Esophagus (tissue), 2 donors: Measurements from ENCODE around the gene CMSS1. TPM values are rescaled to one million over a fixed set of nuclear protein-coding genes. Genes with fewer than 3 reads are reported as not detected.

Source experiments
- H3K27ac ChIP-seq, 2 donors: one replicate each; pipeline ENCODE4 v1.5.1; 2013; ENCODE audit warnings: low read depth in 2 of 2, mild to moderate bottlenecking in 2 of 2, inconsistent platforms in 1 of 2, low read length in 1 of 2, moderate library complexity in 1 of 2
- H3K27me3 ChIP-seq, 2 donors: one replicate each; pipeline ENCODE4 v1.6.1; 2013; ENCODE audit warnings: low read length in 2 of 2, control low read depth in 1 of 2, mild to moderate bottlenecking in 1 of 2; ENCODE audit not compliant: insufficient read depth in 2 of 2, control insufficient read depth in 1 of 2
- H3K36me3 ChIP-seq, 2 donors: one replicate each; pipeline ENCODE4 v1.6.1; 2013; ENCODE audit warnings: low read length in 1 of 2; ENCODE audit not compliant: control insufficient read depth in 2 of 2, insufficient read depth in 2 of 2
- H3K4me1 ChIP-seq, 2 donors: one replicate each; pipeline ENCODE4 v1.6.1; 2013; ENCODE audit warnings: low read length in 1 of 2; ENCODE audit not compliant: control insufficient read depth in 2 of 2, insufficient read depth in 2 of 2
- H3K4me3 ChIP-seq, 2 donors: one replicate each; pipeline ENCODE4 v1.5.1; 2013; ENCODE audit warnings: low read length in 2 of 2, mild to moderate bottlenecking in 2 of 2, low read depth in 1 of 2, moderate library complexity in 1 of 2
- H3K9me3 ChIP-seq, 2 donors: one replicate each; pipeline ENCODE4 v1.6.1; 2013; ENCODE audit warnings: mild to moderate bottlenecking in 2 of 2, low read depth in 1 of 2, low read length in 1 of 2, moderate library complexity in 1 of 2; ENCODE audit not compliant: control insufficient read depth in 2 of 2, insufficient read depth in 1 of 2
- WGBS, 2 donors: extraction: QIAGEN DNeasy Blood & Tissue Kit; methylation state at CpG; one replicate each; pipeline ENCODE4 v1.1.7; 2013; 5-methylcytosine and 5-hydroxymethylcytosine counted together
- polyA plus RNA-seq, 2 donors: library from polyadenylated mRNA; stranded (reverse); fragments of 200-250 nt; gene quantifications; one replicate each; pipeline ENCODE4 v1.2.3, GENCODE V29; 2013
- donor health status: healthy with polysubstance abuse.
- donor health status: Bipolar disorder and iron deficiency.

CMSS1 gene
- polyA plus RNA-seq, 2 donors = 15.5 to 17.9 TPM

DNA sequence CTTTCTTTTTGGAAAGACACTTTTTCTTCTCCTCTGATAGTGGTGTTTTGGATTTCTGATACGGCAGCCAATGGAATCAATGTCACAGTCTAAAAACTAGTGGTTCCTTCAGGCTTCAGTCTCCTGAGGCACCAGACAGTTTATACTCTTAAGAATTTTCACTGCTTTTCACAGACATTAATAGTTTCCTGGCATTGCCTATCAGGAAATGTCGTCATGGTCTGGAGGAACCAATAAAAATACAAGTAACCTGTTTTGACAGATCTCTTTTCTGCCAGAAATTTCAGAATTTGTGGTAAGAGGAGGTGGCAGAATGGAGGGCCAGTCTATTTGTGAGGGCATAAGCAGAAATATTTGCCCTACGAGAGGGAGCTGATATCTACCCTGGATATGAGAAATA lies 251.8 kb downstream of the CMSS1 start:
- no peaks in the 10 kb centered on the region for H3K27me3 ChIP-seq
- no peaks in the 10 kb centered on the region for H3K36me3 ChIP-seq
- H3K9me3 ChIP-seq = no peaks in the 10 kb centered on the region
- H3K4me3 ChIP-seq = no peak overlapping the region
- H3K27ac ChIP-seq = no peak overlapping the region
- 77 to 84% methylated on average over 3 of the region's 3 CpGs for WGBS, 2 donors
- no peaks in the 10 kb centered on the region for H3K4me1 ChIP-seq

GRCh38 chr3:100072326-100073048 lies 254.8 kb downstream of the CMSS1 start:
- H3K9me3 ChIP-seq = no peaks in the 10 kb centered on the region
- no peak overlapping the region for H3K4me3 ChIP-seq
- no peaks in the 10 kb centered on the region for H3K36me3 ChIP-seq
- H3K4me1 ChIP-seq = no peaks in the 10 kb centered on the region
- H3K27me3 ChIP-seq = no peaks in the 10 kb centered on the region
- WGBS, 2 donors = 84 to 86% methylated on average over 3 of the region's 3 CpGs
- H3K27ac ChIP-seq = no peak overlapping the region

- Histone ChIP-seq H3K4me3 (no peak overlapping the region), H3K36me3 (no peaks in the 10 kb centered on the region), H3K27me3 (no peaks in the 10 kb centered on the region), H3K4me1 (no peaks in the 10 kb centered on the region), H3K9me3 (no peaks in the 10 kb centered on the region), H3K27ac (peak overlapping the region; percentile 14 to 46)
- 77 to 91% methylated on average over 1 of the region's 1 CpG for WGBS, 2 donors
Measured at GRCh38 chr3:100073049-100073713, 255.5 kb downstream of the CMSS1 start.

DNA sequence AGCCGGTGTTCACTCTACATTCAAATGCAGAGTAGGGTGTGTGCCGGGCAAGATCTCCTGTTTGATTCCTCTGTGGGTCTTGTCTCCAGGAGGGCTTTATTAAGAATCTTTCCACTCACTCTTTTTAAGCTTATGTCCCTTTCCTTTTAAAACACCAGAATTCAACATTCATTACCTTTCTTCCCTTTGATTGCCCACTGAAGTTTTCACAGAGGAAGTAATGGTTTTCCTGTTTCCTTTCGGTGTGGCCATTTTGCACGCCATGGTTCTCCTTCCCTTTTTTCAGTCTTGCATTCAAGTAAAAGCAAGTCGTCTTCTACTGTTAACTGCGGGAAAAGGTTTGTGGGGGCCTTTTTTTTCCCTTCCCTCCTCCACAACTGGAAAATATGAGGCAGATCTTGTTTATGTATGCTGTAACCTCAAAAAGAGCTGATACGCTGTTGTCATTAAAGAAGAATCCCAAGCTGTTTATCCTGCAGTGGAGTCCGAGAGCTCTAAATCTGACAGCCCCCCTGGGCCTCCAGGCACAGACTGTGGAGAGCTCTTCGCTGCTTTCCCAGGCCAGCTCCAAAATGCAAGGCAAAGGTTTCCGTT lies 256.1 kb downstream of the CMSS1 start:
- Histone ChIP-seq H3K27ac (peak overlapping the region; percentile 14 to 73), H3K4me3 (no peak overlapping the region), H3K36me3 (no peaks in the 10 kb centered on the region), H3K27me3 (no peaks in the 10 kb centered on the region), H3K9me3 (no peaks in the 10 kb centered on the region), H3K4me1 (no peaks in the 10 kb centered on the region)
- WGBS, 2 donors = 58 to 64% methylated on average over 10 of the region's 10 CpGs

- Histone ChIP-seq H3K9me3 (no peaks in the 10 kb centered on the region), H3K4me1 (no peaks in the 10 kb centered on the region), H3K27me3 (no peaks in the 10 kb centered on the region), H3K4me3 (no peak overlapping the region), H3K36me3 (no peaks in the 10 kb centered on the region), H3K27ac (no peak overlapping the region)
- 94 to 96% methylated on average over 4 of the region's 4 CpGs for WGBS, 2 donors
Measured at GRCh38 chr3:100075196-100075595, 257.5 kb downstream of the CMSS1 start.

DNA sequence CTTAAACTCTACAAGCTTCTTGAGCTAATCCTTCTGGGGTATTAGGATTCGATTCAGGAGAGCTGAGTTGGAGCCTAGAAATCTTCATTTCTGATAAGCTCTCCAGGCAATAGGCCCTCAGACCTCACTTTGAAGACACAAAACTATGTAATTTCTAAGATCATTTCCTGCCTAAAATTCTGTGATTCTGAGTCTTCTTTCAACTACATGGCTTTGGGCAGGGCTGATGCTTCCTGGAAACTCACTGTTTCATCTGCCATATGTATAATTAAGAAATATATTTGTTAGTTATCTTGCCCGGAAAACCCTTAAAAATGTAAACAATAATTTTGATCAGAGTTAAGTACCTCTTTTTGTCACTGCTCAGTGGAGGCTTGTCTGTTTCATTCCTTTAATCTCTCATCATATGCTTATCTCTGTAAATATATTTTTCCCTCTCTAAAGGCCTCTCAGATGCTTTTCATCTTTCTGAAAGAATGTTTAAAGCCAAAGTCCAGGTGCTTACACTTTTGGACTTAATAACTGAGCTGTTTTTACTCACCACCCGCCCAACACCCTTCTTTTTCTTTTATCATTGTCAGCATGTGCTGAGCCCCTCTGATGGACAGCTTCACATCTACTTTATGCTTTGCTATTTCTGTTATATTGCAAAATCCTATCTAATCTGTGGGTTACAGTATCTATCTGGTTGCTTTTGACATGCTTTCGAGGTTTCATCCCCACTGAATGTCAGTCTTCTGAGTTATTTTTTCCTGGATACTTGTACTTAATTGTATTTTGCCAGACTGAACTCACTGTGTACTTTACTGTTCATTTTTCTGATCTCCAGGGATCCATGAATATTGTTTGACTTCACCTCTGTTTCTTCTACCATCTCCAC lies 258.4 kb downstream of the CMSS1 start:
- no peak overlapping the region for H3K4me3 ChIP-seq
- H3K9me3 ChIP-seq = no peaks in the 10 kb centered on the region
- no peaks in the 10 kb centered on the region for H3K27me3 ChIP-seq
- H3K4me1 ChIP-seq = no peaks in the 10 kb centered on the region
- H3K36me3 ChIP-seq = no peaks in the 10 kb centered on the region
- WGBS, 2 donors = 73 to 82% methylated on average over 4 of the region's 4 CpGs
- no peak overlapping the region for H3K27ac ChIP-seq

DNA sequence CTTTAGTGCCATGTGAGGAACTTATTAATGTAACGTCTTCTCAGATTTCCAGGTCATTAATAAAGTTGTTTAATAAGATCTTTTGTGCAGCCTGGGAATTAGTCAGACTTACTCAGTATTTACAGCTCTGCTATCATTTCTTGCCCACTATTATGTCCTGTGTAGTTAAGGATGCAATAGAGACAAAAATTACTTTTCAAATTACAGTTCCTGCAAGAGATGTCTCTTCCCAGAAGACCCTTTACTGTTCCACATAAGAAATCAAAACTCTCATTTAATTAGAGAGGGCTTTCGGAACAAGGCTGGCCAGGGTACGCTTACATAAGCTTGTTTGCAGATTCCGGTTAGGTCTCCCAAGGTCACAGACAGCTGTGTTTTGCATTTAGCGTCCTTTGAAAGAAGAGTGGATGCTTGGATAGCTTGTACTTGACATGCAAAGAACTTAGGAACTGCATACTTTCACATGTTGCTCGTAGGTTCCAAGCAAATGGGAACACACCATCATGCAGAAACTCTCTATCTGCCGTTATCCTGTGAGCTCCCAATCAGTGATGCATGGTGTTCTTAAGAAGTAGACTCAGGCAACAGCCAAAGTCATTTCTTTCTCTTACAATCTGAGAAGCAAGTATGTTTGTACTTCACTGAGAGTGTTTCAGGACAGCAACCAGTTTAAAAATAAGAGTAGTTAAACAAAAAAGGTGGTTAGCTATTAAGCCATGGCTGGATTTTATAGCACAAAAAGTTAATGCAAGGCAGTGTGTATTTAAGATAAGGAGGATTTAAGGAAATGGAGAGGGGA lies 259.3 kb downstream of the CMSS1 start:
- no peaks in the 10 kb centered on the region for H3K36me3 ChIP-seq
- no peak overlapping the region for H3K27ac ChIP-seq
- H3K4me1 ChIP-seq = no peaks in the 10 kb centered on the region
- H3K27me3 ChIP-seq = no peaks in the 10 kb centered on the region
- no peak overlapping the region for H3K4me3 ChIP-seq
- H3K9me3 ChIP-seq = no peaks in the 10 kb centered on the region
- WGBS, 2 donors = 53 to 68% methylated on average over 7 of the region's 7 CpGs

DNA sequence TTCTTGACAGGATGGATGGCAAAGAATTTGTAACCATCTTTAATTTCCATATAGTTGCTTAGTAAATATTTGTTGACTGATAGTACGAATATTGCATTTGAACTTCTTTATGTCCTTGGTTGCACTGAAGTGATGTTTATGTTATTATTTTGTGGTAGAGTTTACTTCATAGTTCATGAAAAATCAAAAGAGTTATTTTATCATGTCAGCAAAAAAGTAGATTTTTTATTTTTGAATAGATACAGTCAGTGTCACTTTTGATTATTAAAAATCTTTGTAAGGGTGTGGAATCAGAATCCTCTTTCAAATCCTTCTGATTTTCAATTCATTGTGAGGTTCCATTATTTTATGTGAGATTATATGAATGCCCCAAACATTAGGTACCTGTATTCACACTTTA lies 261.7 kb downstream of the CMSS1 start:
- Histone ChIP-seq H3K36me3 (no peaks in the 10 kb centered on the region), H3K27ac (no peak overlapping the region), H3K4me3 (no peak overlapping the region), H3K27me3 (no peaks in the 10 kb centered on the region), H3K4me1 (no peaks in the 10 kb centered on the region), H3K9me3 (no peaks in the 10 kb centered on the region)
- WGBS, 2 donors = 96 to 99% methylated on average over 1 of the region's 1 CpG

DNA sequence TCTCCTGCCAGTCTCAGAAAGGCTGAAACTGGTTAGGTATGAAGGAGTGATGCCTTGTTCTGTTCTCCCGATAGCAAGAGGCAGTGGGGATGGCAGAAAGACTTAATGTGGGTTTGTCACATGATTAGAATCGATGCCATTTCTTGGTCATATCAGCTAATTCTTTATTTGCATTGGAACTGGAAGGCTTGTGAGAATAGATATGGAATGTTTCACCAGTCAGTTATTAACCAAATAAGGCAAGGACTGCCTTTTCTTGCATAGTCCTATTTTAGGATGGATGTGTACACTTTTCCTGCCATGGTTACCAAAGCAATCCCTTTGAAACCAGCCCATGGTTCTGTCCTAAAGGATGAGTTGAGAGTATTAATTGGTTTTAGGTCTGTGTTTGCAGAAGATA lies 262.9 kb downstream of the CMSS1 start:
- Histone ChIP-seq H3K9me3 (no peaks in the 10 kb centered on the region), H3K4me1 (no peaks in the 10 kb centered on the region), H3K4me3 (no peak overlapping the region), H3K36me3 (no peaks in the 10 kb centered on the region), H3K27ac (no peak overlapping the region), H3K27me3 (no peaks in the 10 kb centered on the region)
- 71 to 80% methylated on average over 2 of the region's 2 CpGs for WGBS, 2 donors
